Amygdala (tissue), 56 donors: ENCODE measurements around the gene ARHGEF10L.

Experiments used
- DNase-seq, 56 donors: peaks; one replicate each; lab custom pipeline; 2025; lab: John Stamatoyannopoulos, UW

The ARHGEF10L gene

GRCh38 chr1:17648457-17649145 lies 109.1 kb downstream of the ARHGEF10L start:
- peak in 14 of 56 donors; percentile 3 to 39 (median 14) for DNase-seq

- no peak for DNase-seq
Measured at GRCh38 chr1:17649371-17650106, 110.0 kb downstream of the ARHGEF10L start.

GRCh38 chr1:17653276-17653675 lies 113.8 kb downstream of the ARHGEF10L start:
- DNase-seq = no peak

GRCh38 chr1:17653728-17654351 lies 114.3 kb downstream of the ARHGEF10L start:
- peak in 40 of 56 donors; percentile 10 to 71 (median 33) for DNase-seq

- DNase-seq = no peak
Measured at GRCh38 chr1:17654519-17654918, 115.0 kb downstream of the ARHGEF10L start.

- DNase-seq = no peak
Measured at GRCh38 chr1:17655169-17655568, 115.7 kb downstream of the ARHGEF10L start.

- DNase-seq = no peak
Measured at GRCh38 chr1:17655922-17656321, 116.4 kb downstream of the ARHGEF10L start.

GRCh38 chr1:17657436-17657835 lies 117.9 kb downstream of the ARHGEF10L start:
- peak in 1 of 56 donors; percentile 18 for DNase-seq

- DNase-seq = no peak
Measured at GRCh38 chr1:17658837-17659236, 119.3 kb downstream of the ARHGEF10L start.

- DNase-seq = peak in 44 of 56 donors; percentile 19 to 82 (median 56)
Measured at GRCh38 chr1:17661546-17662157, 122.2 kb downstream of the ARHGEF10L start.

- no peak for DNase-seq
Measured at GRCh38 chr1:17662296-17662695, 122.8 kb downstream of the ARHGEF10L start.

- DNase-seq = no peak
Measured at GRCh38 chr1:17662786-17663185, 123.3 kb downstream of the ARHGEF10L start.

GRCh38 chr1:17663646-17664045 lies 124.1 kb downstream of the ARHGEF10L start:
- DNase-seq = no peak

GRCh38 chr1:17664322-17664721 lies 124.8 kb downstream of the ARHGEF10L start:
- DNase-seq = no peak

GRCh38 chr1:17665054-17665453 lies 125.6 kb downstream of the ARHGEF10L start:
- no peak for DNase-seq

GRCh38 chr1:17665950-17666720 lies 126.6 kb downstream of the ARHGEF10L start:
- peak in 1 of 56 donors; percentile 18 for DNase-seq

GRCh38 chr1:17667641-17668040 lies 128.1 kb downstream of the ARHGEF10L start:
- no peak for DNase-seq

GRCh38 chr1:17668195-17668594 lies 128.7 kb downstream of the ARHGEF10L start:
- DNase-seq = no peak

GRCh38 chr1:17668624-17669175 lies 129.2 kb downstream of the ARHGEF10L start:
- DNase-seq = no peak

- DNase-seq = no peak
Measured at GRCh38 chr1:17669305-17669704, 129.8 kb downstream of the ARHGEF10L start.
